Nephron progenitor cell (in vitro differentiated cells): ENCODE results near the gene KCNMB2.

Experiments used
- DNase-seq: peaks from one replicate; pipeline ENCODE4 v3.0.0; 2021
- H3K27ac Mint-ChIP-seq: 2 replicates; pipeline ENCODE4 v1.8.0; 2021; ENCODE audit warnings: mild to moderate bottlenecking, moderate library complexity, mixed read lengths
- H3K27me3 Mint-ChIP-seq: 2 replicates; pipeline ENCODE4 v1.8.0; 2021; ENCODE audit warnings: mild to moderate bottlenecking, low read depth, mixed read lengths; ENCODE audit not compliant: poor library complexity
- H3K36me3 Mint-ChIP-seq: 2 replicates; pipeline ENCODE4 v1.8.0; 2021; ENCODE audit warnings: low read depth, mixed read lengths
- H3K4me1 Mint-ChIP-seq: 2 replicates; pipeline ENCODE4 v1.8.0; 2021; ENCODE audit warnings: mixed read lengths
- H3K4me3 Mint-ChIP-seq: 2 replicates; pipeline ENCODE4 v1.8.0; 2021; ENCODE audit warnings: mild to moderate bottlenecking, moderate library complexity, mixed read lengths
- H3K9me3 Mint-ChIP-seq: 2 replicates; pipeline ENCODE4 v1.8.0; 2021; ENCODE audit warnings: mild to moderate bottlenecking, moderate library complexity, mixed read lengths
- CTCF ChIP-seq: fragments of 200-600 bp; sonication (generic); IDR thresholded peaks from 2 replicates; pipeline ENCODE4 v1.5.0; 2021; ENCODE audit warnings: antibody characterized with exemption

KCNMB2 gene

DNA sequence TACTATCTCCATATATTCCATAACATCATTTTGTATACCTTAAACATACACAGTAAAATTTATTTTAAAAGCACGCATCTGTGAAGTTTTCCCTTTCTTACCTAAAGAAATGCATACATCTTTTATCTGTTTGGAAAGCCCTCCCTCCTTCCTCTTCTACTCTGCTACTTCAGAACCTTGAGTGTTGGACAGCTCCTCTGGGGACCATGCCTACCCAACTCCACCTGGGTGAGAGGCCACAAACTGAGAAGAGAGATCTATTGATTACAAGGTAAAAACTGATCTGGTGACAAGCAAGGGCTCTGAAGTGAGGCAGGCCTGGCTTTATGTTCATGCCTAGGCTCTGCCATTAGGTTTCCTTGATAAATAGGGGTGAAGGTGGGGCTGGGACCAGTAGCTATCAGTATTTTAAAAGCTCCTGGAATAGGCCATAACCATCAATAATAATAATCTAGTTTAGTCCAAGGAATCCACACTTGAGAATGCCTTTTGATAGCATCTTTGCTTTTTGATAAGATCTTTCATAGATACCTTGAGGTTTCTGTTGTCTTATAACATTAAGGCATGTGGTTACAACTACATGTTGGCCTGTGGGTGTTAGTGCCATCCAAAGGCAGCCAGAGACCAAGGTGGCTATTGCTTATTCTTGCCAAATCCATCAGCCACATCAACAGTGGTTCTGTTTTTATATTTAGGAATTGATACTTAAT is 148.8 kb downstream of the KCNMB2 start:
- H3K4me1 Mint-ChIP-seq: no peaks in the 10 kb centered on the region
- no peak for TF ChIP-seq CTCF
- DNase-seq: peak; percentile 51
- H3K4me3 Mint-ChIP-seq: no peak overlapping the region
- no peaks in the 10 kb centered on the region for H3K36me3 Mint-ChIP-seq
- H3K9me3 Mint-ChIP-seq: no peaks in the 10 kb centered on the region
- peaks cover under 1% of the 10 kb centered on the region for H3K27me3 Mint-ChIP-seq
- H3K27ac Mint-ChIP-seq: no peak overlapping the region

- no peak overlapping the region for H3K27ac Mint-ChIP-seq
- H3K27me3 Mint-ChIP-seq: peaks cover 3% of the 10 kb centered on the region
- no peaks in the 10 kb centered on the region for H3K9me3 Mint-ChIP-seq
- no peak for DNase-seq
- H3K36me3 Mint-ChIP-seq: no peaks in the 10 kb centered on the region
- no peak overlapping the region for H3K4me3 Mint-ChIP-seq
- no peak for TF ChIP-seq CTCF
- H3K4me1 Mint-ChIP-seq: no peaks in the 10 kb centered on the region
These were observed 149.3 kb downstream of the KCNMB2 start for GRCh38 chr3:178685591-178685906.

GRCh38 chr3:178686826-178687225 is 150.6 kb downstream of the KCNMB2 start:
- Mint-ChIP-seq H3K4me3 (no peak overlapping the region), H3K36me3 (no peaks in the 10 kb centered on the region)

DNA sequence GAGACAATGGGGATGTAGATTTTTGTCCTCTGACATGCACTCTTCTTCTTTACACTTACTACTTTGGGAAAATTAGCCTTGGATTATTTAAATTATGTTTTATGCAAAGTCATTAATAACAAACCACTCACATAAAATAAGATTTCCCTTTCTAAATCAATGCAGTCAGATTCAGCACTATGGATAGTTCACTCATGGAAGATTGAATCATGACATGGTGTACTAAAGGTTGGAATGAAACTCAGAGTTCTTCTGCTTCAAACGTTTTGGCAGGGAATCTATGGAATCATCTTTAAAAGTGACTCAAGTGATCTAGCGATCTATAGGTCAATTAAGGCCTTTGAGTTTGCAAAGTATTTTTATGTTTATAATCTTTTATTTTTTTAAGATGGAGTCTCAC is 154.3 kb downstream of the KCNMB2 start:
- H3K4me1 Mint-ChIP-seq: no peaks in the 10 kb centered on the region
- H3K27ac Mint-ChIP-seq: no peak overlapping the region
- peaks cover 16% of the 10 kb centered on the region for H3K9me3 Mint-ChIP-seq
- no peak for DNase-seq
- no peaks in the 10 kb centered on the region for H3K36me3 Mint-ChIP-seq
- H3K4me3 Mint-ChIP-seq: no peak overlapping the region
- H3K27me3 Mint-ChIP-seq: peaks cover 3% of the 10 kb centered on the region
- no peak for TF ChIP-seq CTCF

More at GRCh38 chr3:178686826-178687225, 150.6 kb downstream of the KCNMB2 start:
- H3K9me3 Mint-ChIP-seq: no peaks in the 10 kb centered on the region
- H3K27ac Mint-ChIP-seq: no peak overlapping the region
- TF ChIP-seq CTCF: no peak
- DNase-seq: no peak
- H3K4me1 Mint-ChIP-seq: no peaks in the 10 kb centered on the region
- peaks cover 3% of the 10 kb centered on the region for H3K27me3 Mint-ChIP-seq

- Mint-ChIP-seq H3K9me3 (peaks cover 39% of the 10 kb centered on the region), H3K4me1 (peaks cover 13% of the 10 kb centered on the region), H3K27me3 (no peaks in the 10 kb centered on the region)
These were observed 163.1 kb downstream of the KCNMB2 start for GRCh38 chr3:178699364-178699763.

More at GRCh38 chr3:178699364-178699763, 163.1 kb downstream of the KCNMB2 start:
- DNase-seq: no peak
- no peak for TF ChIP-seq CTCF
- no peak overlapping the region for H3K27ac Mint-ChIP-seq
- no peaks in the 10 kb centered on the region for H3K36me3 Mint-ChIP-seq
- no peak overlapping the region for H3K4me3 Mint-ChIP-seq
